Measurements from ENCODE around the gene HMGB3.

DNA sequence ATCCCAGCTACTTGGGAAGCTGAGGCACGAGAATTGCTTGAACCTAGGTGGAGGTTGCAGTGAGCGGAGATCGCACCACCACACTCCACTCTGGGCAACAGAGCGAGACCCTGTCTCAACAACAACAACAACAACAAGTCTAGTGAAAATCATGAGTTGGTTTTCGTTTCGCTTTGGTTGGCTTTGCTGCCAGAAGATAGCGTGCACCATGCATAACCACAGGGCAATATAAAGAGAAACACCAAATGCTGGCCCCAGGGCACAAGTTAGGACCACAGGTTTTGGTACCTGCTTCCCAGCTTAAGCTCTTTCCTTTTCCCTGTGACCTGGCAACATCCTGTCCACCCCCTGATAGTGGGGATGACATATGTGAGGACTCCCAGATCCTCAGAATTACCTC, 21.5 kb upstream of the HMGB3 start:
- TF ChIP-seq CTCF (IDR thresholded peaks at IDR 0.05) (no peak), POLR2AphosphoS5 (IDR thresholded peaks at IDR 0.05; ENCODE audit: low read depth, low read length) (no peak), REST (IDR thresholded peaks at IDR 0.05; ENCODE audit: insufficient read depth in 1 of 2, low read depth in 2 of 2, low read length in 1 of 2) (no peak)
